NT2/D1 (cell line): ENCODE measurements around the gene RGS1.

Experiments
- DNase-seq: peaks from one replicate; pipeline ENCODE4 v3.0.0-alpha.2; 2011; ENCODE audit warnings: low read depth, low spot score
- H3K27me3 ChIP-seq: 2 replicates; pipeline ENCODE4 v1.6.0; 2011; ENCODE audit warnings: mild to moderate bottlenecking; ENCODE audit not compliant: insufficient read length, insufficient read depth
- H3K36me3 ChIP-seq: 2 replicates; pipeline ENCODE4 v1.6.1; 2011; ENCODE audit warnings: mild to moderate bottlenecking, low read length, mixed read lengths; ENCODE audit not compliant: insufficient read depth, insufficient read length
- H3K4me1 ChIP-seq: 2 replicates; pipeline ENCODE4 v1.5.1; 2011; ENCODE audit not compliant: insufficient read depth, insufficient read length
- H3K4me3 ChIP-seq: 2 replicates; pipeline ENCODE4 v1.5.1; 2011; ENCODE audit warnings: low read depth; ENCODE audit not compliant: insufficient read length
- H3K9ac ChIP-seq: 2 replicates; pipeline ENCODE4 v1.6.0; 2011; ENCODE audit warnings: low read depth; ENCODE audit not compliant: insufficient read length
- H3K9me3 ChIP-seq: 2 replicates; pipeline ENCODE4 v1.5.1; 2011; ENCODE audit warnings: mild to moderate bottlenecking, low read length; ENCODE audit not compliant: insufficient read depth
- SUZ12 ChIP-seq: IDR thresholded peaks from 2 replicates; pipeline ENCODE4 v1.6.1; 2011; ENCODE audit not compliant: insufficient read length, insufficient read depth; ENCODE audit errors: extremely low read depth
- YY1 ChIP-seq: IDR thresholded peaks from 2 replicates; pipeline ENCODE4 v1.6.1; 2011; ENCODE audit not compliant: insufficient read length, insufficient read depth
- ZNF274 ChIP-seq: IDR thresholded peaks from 2 replicates; pipeline ENCODE4 v1.6.1; 2011; ENCODE audit warnings: mild to moderate bottlenecking, low read depth, low read length

The RGS1 gene

DNA sequence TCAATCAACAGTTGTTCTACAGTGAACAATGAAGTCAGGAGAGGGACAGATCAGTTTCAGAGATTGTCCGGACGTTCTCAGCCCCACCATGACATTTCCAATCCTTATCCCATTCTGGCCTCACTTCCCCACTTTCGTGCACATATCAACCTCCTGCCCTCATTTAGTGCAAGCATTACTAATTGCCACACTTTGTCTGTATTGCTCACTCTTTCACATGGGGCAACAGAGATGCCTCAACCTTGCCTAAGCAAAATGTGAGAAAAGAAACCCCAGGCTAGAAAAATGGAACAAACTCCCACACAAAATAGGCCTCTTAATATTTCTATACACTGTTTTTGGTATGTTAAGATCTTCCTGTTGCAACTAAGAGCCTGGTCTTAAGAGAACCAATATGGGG is 8.9 kb upstream of the RGS1 start:
- TF ChIP-seq YY1: no peak
- no peak overlapping the region for H3K9ac ChIP-seq
- no peaks in the 10 kb centered on the region for H3K4me1 ChIP-seq
- no peak for DNase-seq
- H3K36me3 ChIP-seq: no peaks in the 10 kb centered on the region
- H3K4me3 ChIP-seq: no peak overlapping the region
- H3K27me3 ChIP-seq: no peaks in the 10 kb centered on the region
- peaks cover 8% of the 10 kb centered on the region; the same call in 1 of the 2 replicates for H3K9me3 ChIP-seq

DNA sequence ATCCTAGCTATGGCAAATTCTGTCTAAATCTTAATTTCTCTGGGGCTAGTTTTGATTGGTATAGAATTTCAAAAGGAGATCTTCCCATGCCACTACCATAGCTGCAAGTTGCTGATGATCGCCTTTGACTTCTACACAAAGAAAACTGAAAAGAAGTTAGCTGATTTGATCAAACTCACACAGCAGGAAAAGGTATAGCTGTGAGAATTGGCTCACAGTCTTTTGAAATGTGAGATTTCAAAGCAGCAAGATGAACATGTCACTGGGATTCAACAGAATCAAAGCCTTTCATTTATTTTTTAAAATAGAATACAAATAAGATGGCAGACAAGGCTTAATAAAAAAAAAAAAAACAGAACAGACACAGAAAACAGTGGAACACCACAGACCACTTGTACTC is 7.5 kb upstream of the RGS1 start:
- Histone ChIP-seq H3K27me3 (no peaks in the 10 kb centered on the region), H3K4me3 (no peak overlapping the region), H3K9ac (no peak overlapping the region), H3K9me3 (peaks cover 8% of the 10 kb centered on the region; the same call in 1 of the 2 replicates), H3K4me1 (no peaks in the 10 kb centered on the region), H3K36me3 (no peaks in the 10 kb centered on the region)
- TF ChIP-seq ZNF274 (no peak), YY1 (no peak), SUZ12 (no peak)
- no peak for DNase-seq

DNA sequence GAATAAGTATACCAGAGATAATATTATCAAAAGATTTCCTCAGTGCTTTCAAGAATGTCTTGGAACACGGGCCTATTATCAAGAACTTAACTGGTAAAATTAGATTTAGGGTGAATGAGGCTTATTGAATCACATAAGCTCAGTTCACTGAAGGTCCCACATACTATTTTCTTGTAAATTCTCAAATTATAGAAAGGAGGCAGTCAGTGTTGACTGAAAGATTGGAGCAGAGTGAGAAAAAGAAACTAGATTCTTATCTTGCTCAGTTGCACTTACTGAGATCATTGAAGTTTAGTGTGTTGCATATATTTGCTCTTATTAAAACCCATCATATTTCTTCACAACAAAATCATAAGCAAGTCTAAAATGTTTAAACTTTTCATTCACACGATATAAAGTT is 3.9 kb upstream of the RGS1 start:
- Histone ChIP-seq H3K27me3 (no peaks in the 10 kb centered on the region), H3K9ac (no peak overlapping the region), H3K9me3 (peaks cover 8% of the 10 kb centered on the region; the same call in 1 of the 2 replicates), H3K4me3 (no peak overlapping the region), H3K36me3 (no peaks in the 10 kb centered on the region), H3K4me1 (no peaks in the 10 kb centered on the region)
- no peak for TF ChIP-seq SUZ12
- TF ChIP-seq ZNF274: no peak
- TF ChIP-seq YY1: no peak
- no peak for DNase-seq

DNA sequence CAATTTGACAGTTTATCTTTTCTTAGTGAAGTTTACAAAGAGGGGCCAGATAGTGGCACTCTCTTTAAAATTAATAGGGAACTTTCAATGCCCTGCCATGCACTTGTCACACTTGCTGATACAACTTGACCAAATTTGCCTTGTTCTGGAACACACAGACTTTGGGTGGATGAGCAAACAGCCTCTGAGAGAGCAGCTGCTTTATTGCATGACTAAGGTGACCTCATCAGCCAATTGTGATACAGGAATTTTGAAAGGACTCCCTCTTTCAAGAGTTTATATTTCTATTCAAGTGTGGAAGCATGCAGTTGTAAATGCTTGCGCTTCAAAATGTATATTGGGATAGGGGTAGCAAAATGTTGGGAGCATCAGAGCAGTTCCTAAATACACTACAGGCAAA is 2.1 kb upstream of the RGS1 start:
- Histone ChIP-seq H3K4me1 (no peaks in the 10 kb centered on the region), H3K9me3 (peaks cover 8% of the 10 kb centered on the region; the same call in 1 of the 2 replicates), H3K36me3 (no peaks in the 10 kb centered on the region), H3K4me3 (no peak overlapping the region), H3K27me3 (no peaks in the 10 kb centered on the region), H3K9ac (no peak overlapping the region)
- TF ChIP-seq YY1 (no peak), ZNF274 (no peak), SUZ12 (no peak)
- no peak for DNase-seq

DNA sequence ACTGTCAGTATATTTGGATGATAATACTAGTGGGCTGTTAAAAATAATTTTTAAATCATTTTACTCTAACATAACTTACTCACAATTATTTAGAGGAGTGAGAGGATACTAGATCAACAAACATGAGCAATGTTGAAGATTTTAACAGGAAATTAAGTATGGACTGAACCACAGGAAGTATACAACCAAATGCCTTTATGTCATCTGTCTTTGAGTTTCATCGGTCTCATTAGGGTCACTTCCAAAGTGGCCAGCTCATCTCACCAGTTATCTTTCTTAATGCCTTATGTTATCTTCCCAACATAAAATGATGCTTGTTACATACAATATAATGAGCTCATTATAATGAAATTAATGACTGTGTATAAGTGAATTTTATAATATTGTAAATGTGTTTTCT is 1.5 kb upstream of the RGS1 start:
- no peaks in the 10 kb centered on the region for H3K4me1 ChIP-seq

DNA sequence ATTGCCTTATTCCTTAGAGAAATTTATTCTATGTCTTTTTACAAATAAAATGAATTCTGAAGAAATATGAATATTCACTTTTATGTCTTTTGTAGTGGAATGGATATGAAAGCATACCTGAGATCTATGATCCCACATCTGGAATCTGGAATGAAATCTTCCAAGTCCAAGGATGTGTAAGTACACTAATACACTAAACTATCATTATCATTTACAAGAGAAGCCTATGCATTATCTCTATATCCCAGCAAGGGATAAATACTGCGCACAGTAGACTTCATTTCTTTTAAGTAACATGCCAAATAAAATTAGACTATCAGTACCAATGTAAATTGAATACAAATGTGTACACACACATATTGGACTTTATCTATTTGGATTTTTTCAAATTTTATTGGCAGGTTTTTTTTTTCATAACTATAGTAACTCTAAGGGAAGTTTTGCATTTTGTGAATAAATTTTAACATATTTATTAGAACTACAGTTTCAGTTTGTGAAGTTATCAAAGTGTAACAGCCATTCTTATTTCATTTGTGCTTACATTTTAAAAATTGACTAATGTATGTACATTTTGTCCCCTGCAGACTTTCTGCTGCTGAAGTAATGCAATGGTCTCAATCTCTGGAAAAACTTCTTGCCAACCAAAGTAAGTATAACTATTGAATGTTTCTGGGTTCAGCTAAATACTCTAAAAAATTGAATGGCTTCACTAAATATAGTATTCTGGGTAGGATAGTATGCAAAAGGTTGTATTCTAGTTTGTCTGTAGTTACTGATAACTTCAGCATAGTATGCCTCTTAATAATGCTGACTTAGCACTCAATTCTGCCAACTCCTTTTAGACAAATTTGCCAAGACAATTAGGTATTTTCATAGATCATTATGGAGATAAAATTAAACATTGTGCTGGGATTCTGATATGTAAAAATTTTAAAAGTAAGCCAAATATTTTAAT is 894 bp downstream of the RGS1 start:
- Histone ChIP-seq H3K36me3 (no peaks in the 10 kb centered on the region), H3K4me1 (no peaks in the 10 kb centered on the region), H3K4me3 (no peak overlapping the region), H3K27me3 (no peaks in the 10 kb centered on the region), H3K9ac (no peak overlapping the region), H3K9me3 (no peaks in the 10 kb centered on the region)
- no peak for TF ChIP-seq SUZ12
- TF ChIP-seq YY1: no peak
- no peak for TF ChIP-seq ZNF274
- no peak for DNase-seq

More for the DNA sequence above, 1.5 kb upstream of the RGS1 start:
- H3K4me3 ChIP-seq: no peak overlapping the region
- no peaks in the 10 kb centered on the region for H3K36me3 ChIP-seq
- no peaks in the 10 kb centered on the region for H3K27me3 ChIP-seq
- no peak for DNase-seq
- no peak overlapping the region for H3K9ac ChIP-seq
- TF ChIP-seq ZNF274 (no peak), SUZ12 (no peak), YY1 (no peak)
- peaks cover 8% of the 10 kb centered on the region; the same call in 1 of the 2 replicates for H3K9me3 ChIP-seq

DNA sequence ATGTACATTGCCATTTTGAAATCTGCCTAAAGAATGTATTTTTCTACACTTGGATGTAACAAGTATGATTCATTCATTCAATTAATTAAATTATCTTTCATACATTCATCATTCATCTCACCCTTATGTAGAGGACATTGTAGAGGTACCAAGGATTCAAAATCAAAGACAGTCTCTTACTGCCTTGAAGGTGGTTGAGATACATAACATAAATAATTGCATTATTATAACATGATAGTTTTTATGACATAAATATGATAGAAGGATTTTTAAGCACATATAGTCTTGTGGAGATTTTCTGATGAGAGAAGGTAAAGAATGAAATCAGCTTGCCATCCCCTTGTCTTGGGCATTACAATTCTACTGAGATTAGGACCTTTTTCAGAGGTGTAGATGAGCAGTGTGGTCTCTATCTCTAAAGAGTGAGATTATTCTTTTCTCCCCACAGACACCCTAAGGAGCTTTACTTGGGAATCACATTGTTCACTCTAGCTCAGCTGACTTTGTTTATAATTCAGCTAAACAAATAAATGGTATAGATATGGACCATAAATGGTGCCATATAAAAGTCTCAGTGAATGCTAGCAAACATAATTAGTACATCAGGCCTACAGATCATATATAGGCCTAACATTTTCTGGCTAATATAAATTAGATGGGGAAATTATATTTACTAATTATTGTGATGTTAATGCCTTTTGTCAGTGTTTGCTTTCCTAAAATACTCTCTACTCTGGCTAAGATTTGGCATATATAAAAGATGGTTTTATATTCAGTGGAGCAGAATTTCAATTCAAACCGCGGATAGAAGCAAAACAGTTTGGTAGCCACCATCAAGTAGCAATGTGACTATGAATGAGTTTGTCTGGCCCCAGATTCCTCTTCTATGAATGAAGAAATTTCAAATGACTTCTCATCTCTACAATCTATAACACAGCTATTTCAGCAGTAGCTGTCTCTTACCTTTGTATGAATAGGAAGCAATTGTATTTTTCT is 1.9 kb downstream of the RGS1 start:
- TF ChIP-seq YY1 (no peak), SUZ12 (no peak), ZNF274 (no peak)

More for the DNA sequence above, 1.9 kb downstream of the RGS1 start:
- no peak overlapping the region for H3K4me3 ChIP-seq
- no peak for DNase-seq
- no peaks in the 10 kb centered on the region for H3K36me3 ChIP-seq
- H3K4me1 ChIP-seq: no peaks in the 10 kb centered on the region
- H3K9me3 ChIP-seq: no peaks in the 10 kb centered on the region
- no peaks in the 10 kb centered on the region for H3K27me3 ChIP-seq
- no peak overlapping the region for H3K9ac ChIP-seq
